Ishikawa (cell line): ENCODE measurements around the gene FCER1G.

Experiments
- EGR1 ChIP-seq: IDR thresholded peaks from 2 replicates; pipeline ENCODE4 v1.6.1; 2012
- MAX ChIP-seq: IDR thresholded peaks from 2 replicates; pipeline ENCODE4 v1.6.1; 2012
- NFIC ChIP-seq: IDR thresholded peaks from 2 replicates; pipeline ENCODE4 v1.6.1; 2012
- RAD21 ChIP-seq: IDR thresholded peaks from 2 replicates; pipeline ENCODE4 v1.6.1; 2012; ENCODE audit warnings: low read depth
- REST ChIP-seq: IDR thresholded peaks from 2 replicates; pipeline ENCODE4 v1.6.1; 2012; ENCODE audit warnings: low read depth, mild to moderate bottlenecking
- TCF12 ChIP-seq: IDR thresholded peaks from 2 replicates; pipeline ENCODE4 v1.6.1; 2012; ENCODE audit warnings: low read depth
- USF1 ChIP-seq: IDR thresholded peaks from 2 replicates; pipeline ENCODE4 v1.6.1; 2012

- TF ChIP-seq RAD21, result no peak
- no peak for TF ChIP-seq USF1
- TF ChIP-seq MAX, result no peak
- TF ChIP-seq EGR1, result no peak
- TF ChIP-seq REST, result no peak
- no peak for TF ChIP-seq TCF12
- TF ChIP-seq NFIC, result peak; percentile 58; the same call in 1 of the 2 replicates
These were observed 16.8 kb upstream of the FCER1G start for GRCh38 chr1:161198194-161198896.
